HG02798 (cell line): ENCODE measurements around the gene SIGLEC11.
"Not testable (repeated sequence)": the region's sequence is repeated elsewhere in the genome, so short reads cannot be mapped to it uniquely, and the experiment has no call there.

Experiments
- ATAC-seq: cut with Tn5 transposase; IDR thresholded peaks from one replicate; pipeline ENCODE4 v1.9.1; 2021; ENCODE audit warnings: mild to moderate bottlenecking; ENCODE audit not compliant: unreplicated experiment, poor library complexity

The SIGLEC11 gene

GRCh38 chr19:49983645-49984229 lies 22.8 kb upstream of the SIGLEC11 start:
- ATAC-seq, result no peak

DNA sequence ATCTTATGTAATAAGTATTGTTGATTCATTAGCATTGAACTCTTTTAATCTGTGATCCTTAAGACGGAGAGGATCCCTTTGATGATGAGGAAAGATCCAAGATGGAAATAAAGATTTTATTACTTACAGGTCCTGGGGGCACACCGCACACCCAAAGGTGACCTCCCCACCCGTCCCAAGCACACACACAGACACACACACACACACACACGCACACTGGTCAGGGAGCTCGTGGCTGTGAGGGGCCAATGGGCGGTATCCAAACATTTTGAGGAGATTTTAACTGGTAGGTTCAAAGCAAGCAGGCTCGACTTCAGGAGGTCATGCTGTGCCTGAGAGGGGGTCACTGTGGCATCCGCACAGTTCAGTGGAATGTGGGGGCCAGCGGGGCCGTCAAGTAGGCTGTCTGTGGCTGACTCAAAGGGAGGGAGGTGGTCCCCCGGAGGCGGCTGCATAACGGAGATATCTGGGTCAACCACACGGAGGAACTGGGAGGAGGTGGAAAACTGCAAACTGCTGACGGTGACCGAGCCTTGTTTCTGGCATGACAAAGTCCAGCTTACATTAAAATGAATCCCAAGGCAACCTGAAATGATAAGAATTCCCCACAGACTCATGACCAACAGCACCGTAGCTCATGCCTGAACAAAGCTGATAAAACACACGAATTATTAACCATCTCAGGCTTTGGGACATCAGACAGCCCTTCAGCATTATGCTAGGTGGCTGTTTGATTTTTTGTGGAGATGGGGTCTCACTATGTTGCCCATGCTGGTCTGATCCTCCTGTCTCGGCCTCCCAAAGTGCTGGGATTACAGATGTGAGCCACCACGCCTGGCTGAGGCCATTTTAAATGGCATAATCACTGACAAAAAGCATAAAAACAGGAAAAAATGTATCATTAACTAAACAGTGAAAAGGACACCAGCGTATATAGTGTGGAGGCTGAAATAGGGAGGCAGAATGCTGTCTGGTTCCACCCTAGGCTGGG lies 20.9 kb upstream of the SIGLEC11 start:
- no peak for ATAC-seq

DNA sequence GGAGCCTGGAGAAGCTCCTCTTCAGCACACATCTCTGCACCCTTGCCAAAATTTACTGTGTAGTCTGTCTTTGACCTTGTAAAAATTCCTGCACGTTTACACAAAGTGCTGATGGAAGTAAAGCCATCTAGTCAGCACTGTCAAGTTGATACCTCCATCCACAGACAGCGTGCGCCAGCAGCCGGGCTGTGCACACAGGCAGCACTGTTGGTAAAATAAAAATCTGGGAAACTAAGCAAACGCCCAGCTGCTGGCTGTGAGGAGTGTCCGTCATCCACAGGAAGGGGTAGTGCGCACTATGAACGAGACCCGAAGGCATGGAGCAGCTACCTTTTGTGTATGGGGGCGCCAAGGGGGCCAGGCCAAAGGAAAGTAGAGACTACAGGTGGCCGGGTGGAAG lies 17.4 kb upstream of the SIGLEC11 start:
- ATAC-seq, result no peak

- ATAC-seq, result no peak
These were observed 16.9 kb upstream of the SIGLEC11 start for GRCh38 chr19:49977881-49978280.

DNA sequence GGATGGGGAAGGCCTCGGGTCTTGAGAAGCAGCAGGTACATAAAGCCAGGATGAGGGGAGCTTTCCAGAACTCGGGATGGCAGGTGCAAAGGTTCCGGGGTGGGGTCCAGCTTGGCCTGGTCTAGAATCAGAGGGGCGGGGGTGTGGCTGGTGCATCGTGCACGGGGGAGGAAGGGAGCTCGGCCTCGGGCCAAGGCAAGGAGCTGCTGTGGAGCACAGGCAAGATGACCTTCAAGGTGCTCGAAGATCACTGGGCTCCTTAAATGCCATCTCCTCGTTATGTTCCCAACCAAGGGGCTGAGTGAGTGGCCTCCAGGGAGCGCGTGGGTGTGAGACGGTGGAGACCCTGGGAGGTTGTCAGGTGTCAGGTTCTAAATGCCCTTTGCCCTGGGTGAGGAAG lies 16.1 kb upstream of the SIGLEC11 start:
- ATAC-seq, result no peak

- ATAC-seq, result no peak
These were observed 15.5 kb upstream of the SIGLEC11 start for GRCh38 chr19:49976496-49976895.

GRCh38 chr19:49975051-49975450 lies 14.1 kb upstream of the SIGLEC11 start:
- no peak for ATAC-seq

- no peak for ATAC-seq
These were observed 13.0 kb upstream of the SIGLEC11 start for GRCh38 chr19:49973987-49974386.

- ATAC-seq, result no peak
These were observed 11.9 kb upstream of the SIGLEC11 start for GRCh38 chr19:49972841-49973240.

DNA sequence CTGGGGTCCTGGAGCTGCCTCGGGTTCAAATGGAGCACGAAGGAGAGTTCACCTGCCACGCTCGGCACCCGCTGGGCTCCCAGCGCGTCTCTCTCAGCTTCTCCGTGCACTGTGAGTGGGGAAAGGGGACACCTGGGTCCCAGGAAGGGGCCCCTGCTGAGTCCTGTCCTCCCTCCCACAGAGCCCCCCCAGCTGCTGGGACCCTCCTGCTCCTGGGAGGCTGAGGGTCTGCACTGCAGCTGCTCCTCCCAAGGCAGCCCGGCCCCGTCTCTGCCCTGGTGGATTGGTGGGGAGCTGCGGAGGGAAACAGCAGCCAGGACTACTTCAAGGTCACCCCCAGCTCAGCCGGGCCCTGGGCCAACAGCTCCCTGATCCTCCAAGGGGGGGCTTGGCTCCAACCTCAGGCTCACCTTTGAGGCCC lies 11.0 kb upstream of the SIGLEC11 start:
- no peak for ATAC-seq

- ATAC-seq, result not testable (repeated sequence)
These were observed 8.4 kb upstream of the SIGLEC11 start for GRCh38 chr19:49969355-49969754.

- ATAC-seq, result no peak
These were observed 7.4 kb upstream of the SIGLEC11 start for GRCh38 chr19:49968279-49968922.

- not testable (repeated sequence) for ATAC-seq
These were observed 1.1 kb downstream of the SIGLEC11 start for GRCh38 chr19:49959892-49960291.

- not testable (repeated sequence) for ATAC-seq
These were observed 2.4 kb downstream of the SIGLEC11 start for GRCh38 chr19:49958596-49958995.

DNA sequence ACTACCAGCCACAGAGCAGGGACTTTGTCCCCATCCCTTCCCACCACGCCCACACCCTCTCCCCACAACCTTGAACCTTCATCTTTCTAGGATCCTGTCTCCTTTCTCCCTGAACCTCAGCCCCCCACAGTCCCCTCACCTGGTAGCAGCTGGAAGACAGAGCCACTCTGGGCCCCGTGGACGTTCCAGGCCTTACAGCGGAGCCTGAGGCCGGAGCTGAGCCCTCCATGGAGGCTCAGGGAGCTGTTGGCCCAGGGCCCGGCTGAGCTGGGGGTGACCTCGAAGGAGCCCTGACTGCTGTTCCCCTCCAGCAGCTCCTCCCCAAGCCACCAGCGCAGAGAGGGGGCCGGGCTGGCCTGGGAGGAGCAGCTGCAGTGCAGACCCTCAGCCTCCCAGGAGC lies 2.8 kb downstream of the SIGLEC11 start:
- not testable (repeated sequence) for ATAC-seq

- ATAC-seq, result no peak
These were observed 3.6 kb downstream of the SIGLEC11 start for GRCh38 chr19:49957262-49957915.

- no peak for ATAC-seq
These were observed 4.9 kb downstream of the SIGLEC11 start for GRCh38 chr19:49956115-49956495.

- ATAC-seq, result no peak
These were observed 6.0 kb downstream of the SIGLEC11 start for GRCh38 chr19:49954933-49955332.

GRCh38 chr19:49954092-49954829 lies 6.7 kb downstream of the SIGLEC11 start:
- no peak for ATAC-seq

DNA sequence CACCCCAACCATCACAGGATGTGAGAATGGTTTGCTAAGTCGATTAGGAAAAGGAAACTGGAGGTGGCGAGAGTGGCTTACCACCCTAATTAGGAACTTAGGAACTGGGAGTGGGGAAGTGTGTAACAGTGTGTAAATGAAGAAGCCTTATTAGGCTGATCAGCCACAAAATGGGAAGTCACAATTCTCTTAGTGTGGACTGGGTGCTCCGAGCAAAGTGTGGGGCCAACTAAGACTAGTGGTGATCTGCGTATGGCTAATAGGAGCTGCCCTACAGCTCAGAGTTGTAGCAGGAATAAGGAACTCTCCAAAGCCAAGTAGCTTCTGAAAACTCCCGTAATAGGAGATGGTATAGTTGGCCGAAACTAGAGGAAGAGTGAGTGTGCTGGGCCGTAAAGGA lies 7.6 kb downstream of the SIGLEC11 start:
- ATAC-seq, result no peak
